WTC11 (cell line): Measurements from ENCODE around the gene INPP4B. TPM values are rescaled to one million over a fixed set of nuclear protein-coding genes. Genes with fewer than 3 reads are reported as not detected.

Experiments
- ATAC-seq: fragments of 200-7000 bp; cut with Tn5 transposase; 2 replicates; pipeline ENCODE4 v1.10.0; 2021; ENCODE audit warnings: mild to moderate bottlenecking, moderate library complexity
- CTCF ChIA-PET: fragments of 300-600 bp; sonication (Branson Sonifier 250); formaldehyde crosslinking; loops from one replicate; lab custom pipeline; 2021; ENCODE audit warnings: antibody characterized with exemption; lab: Charles Lee
- POLR2A ChIA-PET: fragments of 350-600 bp; sonication (Branson Sonifier 250); formaldehyde crosslinking; loops from one replicate; lab custom pipeline; 2021; ENCODE audit warnings: antibody characterized with exemption; lab: Charles Lee
- DNase-seq: peaks from one replicate; pipeline ENCODE4 v3.0.0; 2021; ENCODE audit warnings: low spot score
- H3K27ac Mint-ChIP-seq: 2 replicates; pipeline ENCODE4 v1.8.0; 2021; ENCODE audit warnings: mixed read lengths
- H3K27me3 Mint-ChIP-seq: 2 replicates; pipeline ENCODE4 v1.8.0; 2021; ENCODE audit warnings: low read depth, mild to moderate bottlenecking, moderate library complexity, mixed read lengths
- H3K36me3 Mint-ChIP-seq: 2 replicates; pipeline ENCODE4 v1.8.0; 2021; ENCODE audit warnings: mixed read lengths
- H3K4me1 Mint-ChIP-seq: 2 replicates; pipeline ENCODE4 v1.8.0; 2022; ENCODE audit warnings: mixed read lengths
- H3K4me3 Mint-ChIP-seq: 2 replicates; pipeline ENCODE4 v1.8.0; 2021; ENCODE audit warnings: mild to moderate bottlenecking, moderate library complexity, mixed read lengths
- H3K9me3 Mint-ChIP-seq: 2 replicates; pipeline ENCODE4 v1.8.0; 2021; ENCODE audit warnings: mixed read lengths
- AFF4 ChIP-seq: sonication (generic); formaldehyde crosslinking; IDR thresholded peaks from 2 replicates; pipeline ENCODE4 v1.8.1; 2023; ENCODE audit warnings: mild to moderate bottlenecking, missing genetic modification reagents, borderline replicate concordance
- CREB1 ChIP-seq: sonication (generic); formaldehyde crosslinking; IDR thresholded peaks from 2 replicates; pipeline ENCODE4 v1.8.0; 2023; ENCODE audit warnings: mild to moderate bottlenecking, missing genetic modification reagents
- ETV6 ChIP-seq: sonication (generic); formaldehyde crosslinking; IDR thresholded peaks from 2 replicates; pipeline ENCODE4 v1.8.1; 2022; ENCODE audit warnings: mild to moderate bottlenecking, missing genetic modification reagents
- FOXJ3 ChIP-seq: sonication (generic); formaldehyde crosslinking; IDR thresholded peaks from 2 replicates; pipeline ENCODE4 v1.9.0; 2021; ENCODE audit warnings: missing genetic modification reagents, mild to moderate bottlenecking, borderline replicate concordance
- GABPB1 ChIP-seq: sonication (generic); formaldehyde crosslinking; IDR thresholded peaks from 2 replicates; pipeline ENCODE4 v1.8.1; 2023; ENCODE audit warnings: mild to moderate bottlenecking, missing genetic modification reagents
- GRHL2 ChIP-seq: fragments of 250-450 bp; sonication (Bioruptor Pico); IDR thresholded peaks from 2 replicates; pipeline ENCODE4 v1.8.0; 2022; ENCODE audit warnings: mild to moderate bottlenecking, moderate library complexity; ENCODE audit not compliant: insufficient replicate concordance, severe bottlenecking
- NR3C1 ChIP-seq: sonication (generic); formaldehyde crosslinking; conservative IDR thresholded peaks from 2 replicates; pipeline ENCODE4 v1.8.1; 2023; ENCODE audit warnings: low read depth, mild to moderate bottlenecking, missing genetic modification reagents
- PRRX2 ChIP-seq: fragments of 250-450 bp; sonication (Bioruptor Pico); IDR thresholded peaks from 2 replicates; pipeline ENCODE4 v1.8.0; 2021; ENCODE audit warnings: mild to moderate bottlenecking
- RELA ChIP-seq: sonication (generic); formaldehyde crosslinking; IDR thresholded peaks from 2 replicates; pipeline ENCODE4 v1.8.1; 2022; ENCODE audit warnings: missing genetic modification reagents, mild to moderate bottlenecking, borderline replicate concordance
- ZNF219 ChIP-seq: sonication (generic); formaldehyde crosslinking; IDR thresholded peaks from 2 replicates; pipeline ENCODE4 v1.8.0; 2023; ENCODE audit warnings: missing genetic modification reagents, mild to moderate bottlenecking, borderline replicate concordance
- ZNF425 ChIP-seq: fragments of 250-450 bp; sonication (Bioruptor Pico); conservative IDR thresholded peaks from 2 replicates; pipeline ENCODE4 v1.9.0; 2021; ENCODE audit warnings: mild to moderate bottlenecking
- ZNF671 ChIP-seq: fragments of 250-450 bp; sonication (Bioruptor Pico); IDR thresholded peaks from 2 replicates; pipeline ENCODE4 v1.8.0; 2021; ENCODE audit warnings: mild to moderate bottlenecking
- total RNA-seq: library from RNA; stranded (reverse); gene quantifications from 3 replicates; pipeline ENCODE4 v1.2.3, GENCODE V29; 2021
- TF ChIP-seq, protein P1 (sequence below): sonication (generic); formaldehyde crosslinking; IDR thresholded peaks from 2 replicates; pipeline ENCODE4 v1.8.0; 2022; ENCODE audit warnings: mild to moderate bottlenecking, missing genetic modification reagents
- TF ChIP-seq, protein P2 (sequence below): sonication (generic); formaldehyde crosslinking; IDR thresholded peaks from 2 replicates; pipeline ENCODE4 v1.8.1; 2022; ENCODE audit warnings: low read depth, mild to moderate bottlenecking, moderate library complexity, missing genetic modification reagents, borderline replicate concordance

The INPP4B gene
- total RNA-seq, 1 experiment from 2014 or later, result 0.92 TPM

GRCh38 chr4:142559986-142560385, 286.1 kb downstream of the INPP4B start:
- Mint-ChIP-seq H3K27me3 (no peaks in the 10 kb centered on the region; the same call in 1 of the 2 replicates), H3K36me3 (no peaks in the 10 kb centered on the region), H3K27ac (no peak overlapping the region), H3K4me3 (no peak overlapping the region), H3K9me3 (peaks cover 5% of the 10 kb centered on the region; the same call in 1 of the 2 replicates), H3K4me1 (peaks cover 3% of the 10 kb centered on the region; the same call in 1 of the 2 replicates)
- POLR2A ChIA-PET, result no interaction called here
- DNase-seq (no peak), ATAC-seq (peak; percentile 43)
- CTCF ChIA-PET, result no interaction called here
- TF ChIP-seq NR3C1 (CRISPR knock-in tag), result no peak
- no peak for TF ChIP-seq CREB1 (CRISPR knock-in tag)

GRCh38 chr4:142558851-142559250, 287.2 kb downstream of the INPP4B start:
- TF ChIP-seq RELA (CRISPR knock-in tag) (no peak), ZNF219 (CRISPR knock-in tag) (no peak), ZNF425 (no peak), PRRX2 (CRISPR knock-in tag) (no peak), FOXJ3 (no peak), GRHL2 (CRISPR knock-in tag) (no peak), AFF4 (no peak), CREB1 (CRISPR knock-in tag) (no peak), ETV6 (CRISPR knock-in tag) (no peak), GABPB1 (CRISPR knock-in tag) (no peak), ZNF671 (CRISPR knock-in tag) (no peak)
- TF ChIP-seq, protein P1, sequence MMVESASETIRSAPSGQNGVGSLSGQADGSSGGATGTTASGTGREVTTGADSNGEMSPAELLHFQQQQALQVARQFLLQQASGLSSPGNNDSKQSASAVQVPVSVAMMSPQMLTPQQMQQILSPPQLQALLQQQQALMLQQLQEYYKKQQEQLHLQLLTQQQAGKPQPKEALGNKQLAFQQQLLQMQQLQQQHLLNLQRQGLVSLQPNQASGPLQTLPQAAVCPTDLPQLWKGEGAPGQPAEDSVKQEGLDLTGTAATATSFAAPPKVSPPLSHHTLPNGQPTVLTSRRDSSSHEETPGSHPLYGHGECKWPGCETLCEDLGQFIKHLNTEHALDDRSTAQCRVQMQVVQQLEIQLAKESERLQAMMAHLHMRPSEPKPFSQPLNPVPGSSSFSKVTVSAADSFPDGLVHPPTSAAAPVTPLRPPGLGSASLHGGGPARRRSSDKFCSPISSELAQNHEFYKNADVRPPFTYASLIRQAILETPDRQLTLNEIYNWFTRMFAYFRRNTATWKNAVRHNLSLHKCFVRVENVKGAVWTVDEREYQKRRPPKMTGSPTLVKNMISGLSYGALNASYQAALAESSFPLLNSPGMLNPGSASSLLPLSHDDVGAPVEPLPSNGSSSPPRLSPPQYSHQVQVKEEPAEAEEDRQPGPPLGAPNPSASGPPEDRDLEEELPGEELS (CRISPR knock-in tag), result no peak
- TF ChIP-seq, protein P2, sequence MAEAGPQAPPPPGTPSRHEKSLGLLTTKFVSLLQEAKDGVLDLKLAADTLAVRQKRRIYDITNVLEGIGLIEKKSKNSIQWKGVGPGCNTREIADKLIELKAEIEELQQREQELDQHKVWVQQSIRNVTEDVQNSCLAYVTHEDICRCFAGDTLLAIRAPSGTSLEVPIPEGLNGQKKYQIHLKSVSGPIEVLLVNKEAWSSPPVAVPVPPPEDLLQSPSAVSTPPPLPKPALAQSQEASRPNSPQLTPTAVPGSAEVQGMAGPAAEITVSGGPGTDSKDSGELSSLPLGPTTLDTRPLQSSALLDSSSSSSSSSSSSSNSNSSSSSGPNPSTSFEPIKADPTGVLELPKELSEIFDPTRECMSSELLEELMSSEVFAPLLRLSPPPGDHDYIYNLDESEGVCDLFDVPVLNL (CRISPR knock-in tag), result no peak
- ATAC-seq (no peak), DNase-seq (no peak)
- H3K4me3 Mint-ChIP-seq, result no peak overlapping the region
- H3K27me3 Mint-ChIP-seq, result no peaks in the 10 kb centered on the region
- CTCF ChIA-PET, result interaction anchor here (1.0 kb wide), 1 partner anchor 8 kb away, joined by 5 read pairs; no protein-coding TSS in a partner anchor
- no peaks in the 10 kb centered on the region for H3K9me3 Mint-ChIP-seq
- no peaks in the 10 kb centered on the region for H3K36me3 Mint-ChIP-seq
- H3K27ac Mint-ChIP-seq, result no peak overlapping the region
- peaks cover 3% of the 10 kb centered on the region; the same call in 1 of the 2 replicates for H3K4me1 Mint-ChIP-seq
- POLR2A ChIA-PET, result interaction anchor here (0.8 kb wide), 1 partner anchor 8 kb away, joined by 4 read pairs; no protein-coding TSS in a partner anchor
